Esophagus (tissue), 2 donors: ENCODE measurements around the gene CAPZA1. TPM values are rescaled to one million over a fixed set of nuclear protein-coding genes. Genes with fewer than 3 reads are reported as not detected.

Source experiments
- H3K27ac ChIP-seq, 2 donors: one replicate each; pipeline ENCODE4 v1.5.1; 2013; ENCODE audit warnings: low read depth in 2 of 2, mild to moderate bottlenecking in 2 of 2, inconsistent platforms in 1 of 2, low read length in 1 of 2, moderate library complexity in 1 of 2
- H3K27me3 ChIP-seq, 2 donors: one replicate each; pipeline ENCODE4 v1.6.1; 2013; ENCODE audit warnings: low read length in 2 of 2, control low read depth in 1 of 2, mild to moderate bottlenecking in 1 of 2; ENCODE audit not compliant: insufficient read depth in 2 of 2, control insufficient read depth in 1 of 2
- H3K36me3 ChIP-seq, 2 donors: one replicate each; pipeline ENCODE4 v1.6.1; 2013; ENCODE audit warnings: low read length in 1 of 2; ENCODE audit not compliant: control insufficient read depth in 2 of 2, insufficient read depth in 2 of 2
- H3K4me1 ChIP-seq, 2 donors: one replicate each; pipeline ENCODE4 v1.6.1; 2013; ENCODE audit warnings: low read length in 1 of 2; ENCODE audit not compliant: control insufficient read depth in 2 of 2, insufficient read depth in 2 of 2
- H3K4me3 ChIP-seq, 2 donors: one replicate each; pipeline ENCODE4 v1.5.1; 2013; ENCODE audit warnings: low read length in 2 of 2, mild to moderate bottlenecking in 2 of 2, low read depth in 1 of 2, moderate library complexity in 1 of 2
- H3K9me3 ChIP-seq, 2 donors: one replicate each; pipeline ENCODE4 v1.6.1; 2013; ENCODE audit warnings: mild to moderate bottlenecking in 2 of 2, low read depth in 1 of 2, low read length in 1 of 2, moderate library complexity in 1 of 2; ENCODE audit not compliant: control insufficient read depth in 2 of 2, insufficient read depth in 1 of 2
- WGBS, 2 donors: extraction: QIAGEN DNeasy Blood & Tissue Kit; methylation state at CpG; one replicate each; pipeline ENCODE4 v1.1.7; 2013; 5-methylcytosine and 5-hydroxymethylcytosine counted together
- polyA plus RNA-seq, 2 donors: library from polyadenylated mRNA; stranded (reverse); fragments of 200-250 nt; gene quantifications; one replicate each; pipeline ENCODE4 v1.2.3, GENCODE V29; 2013
- donor health status: healthy with polysubstance abuse.
- donor health status: Bipolar disorder and iron deficiency.

CAPZA1 gene
- polyA plus RNA-seq, 2 donors: 88.1 to 115 TPM

GRCh38 chr1:112716133-112716720 lies 96.6 kb downstream of the CAPZA1 start:
- WGBS, 2 donors: 17% methylated on average over 13 of the region's 13 CpGs
- no peaks in the 10 kb centered on the region for H3K4me1 ChIP-seq
- no peaks in the 10 kb centered on the region for H3K9me3 ChIP-seq
- peak overlapping the region in 1 of 2 donors; percentile 44 for H3K27ac ChIP-seq
- no peaks in the 10 kb centered on the region for H3K36me3 ChIP-seq
- H3K4me3 ChIP-seq: peak overlapping the region in 1 of 2 donors; percentile 53
- H3K27me3 ChIP-seq: no peaks in the 10 kb centered on the region

GRCh38 chr1:112717263-112717873 lies 97.7 kb downstream of the CAPZA1 start:
- no peaks in the 10 kb centered on the region for H3K4me1 ChIP-seq
- no peaks in the 10 kb centered on the region for H3K9me3 ChIP-seq
- no peaks in the 10 kb centered on the region for H3K27me3 ChIP-seq
- no peak overlapping the region for H3K27ac ChIP-seq
- no peaks in the 10 kb centered on the region for H3K36me3 ChIP-seq
- WGBS, 2 donors: 83% methylated on average over 2 of the region's 2 CpGs
- no peak overlapping the region for H3K4me3 ChIP-seq

GRCh38 chr1:112718691-112719418 lies 99.2 kb downstream of the CAPZA1 start:
- WGBS, 2 donors: 13 to 22% methylated on average over 31 to 44 of the region's 44 CpGs
- no peaks in the 10 kb centered on the region for H3K36me3 ChIP-seq
- H3K4me3 ChIP-seq: peak overlapping the region; percentile 3 to 7
- H3K27ac ChIP-seq: no peak overlapping the region
- no peaks in the 10 kb centered on the region for H3K4me1 ChIP-seq
- H3K9me3 ChIP-seq: no peaks in the 10 kb centered on the region
- H3K27me3 ChIP-seq: no peaks in the 10 kb centered on the region

- 92 to 100% methylated on average over 2 of the region's 2 CpGs for WGBS, 2 donors
- H3K9me3 ChIP-seq: no peaks in the 10 kb centered on the region
- H3K4me1 ChIP-seq: no peaks in the 10 kb centered on the region
- no peaks in the 10 kb centered on the region for H3K27me3 ChIP-seq
- H3K36me3 ChIP-seq: no peaks in the 10 kb centered on the region
- H3K4me3 ChIP-seq: no peak overlapping the region
- H3K27ac ChIP-seq: no peak overlapping the region
Measured at GRCh38 chr1:112719706-112720105, 100.1 kb downstream of the CAPZA1 start.

- no peaks in the 10 kb centered on the region for H3K4me1 ChIP-seq
- H3K4me3 ChIP-seq: no peak overlapping the region
- H3K9me3 ChIP-seq: no peaks in the 10 kb centered on the region
- no peak overlapping the region for H3K27ac ChIP-seq
- no peaks in the 10 kb centered on the region for H3K27me3 ChIP-seq
- H3K36me3 ChIP-seq: no peaks in the 10 kb centered on the region
- 69 to 75% methylated on average over 3 of the region's 3 CpGs for WGBS, 2 donors
Measured at GRCh38 chr1:112720800-112721199, 101.2 kb downstream of the CAPZA1 start.

Other genes with a start within 250 kb of the CAPZA1 start
- 10 to 100 TPM in 1 of 2 donors, 1 to 10 TPM in 1; 9.4 to 14.0 TPM for gene CTTNBP2NL, start 223.6 kb upstream of the CAPZA1 start, polyA plus RNA-seq
- 1 to 10 TPM; 2.2 to 3.2 TPM for gene WNT2B, start 110.9 kb upstream of the CAPZA1 start, polyA plus RNA-seq
- gene ST7L, start 691 bp upstream of the CAPZA1 start, polyA plus RNA-seq: 10 to 100 TPM in 1 of 2 donors, 1 to 10 TPM in 1; 8.9 to 12.0 TPM
- 10 to 100 TPM; 43.2 to 67.6 TPM for gene MOV10, start 54.8 kb downstream of the CAPZA1 start, polyA plus RNA-seq
- gene RHOC, start 87.3 kb downstream of the CAPZA1 start, polyA plus RNA-seq: 10 to 100 TPM; 53.0 to 89.5 TPM
- gene PPM1J, start 95.5 kb downstream of the CAPZA1 start, polyA plus RNA-seq: 1 to 10 TPM; 2.8 to 3.5 TPM